ENCODE measurements around the gene ANAPC13. TPM values are rescaled to one million over a fixed set of nuclear protein-coding genes. Genes with fewer than 3 reads are reported as not detected.

Gene ANAPC13
- polyA plus RNA-seq, 1 donor from 2014 or later: 178 TPM

GRCh38 chr3:134464689-134465365, 21.0 kb downstream of the ANAPC13 start:
- Histone ChIP-seq H4K20me1 (ENCODE audit: insufficient read depth) (no peaks in the 10 kb centered on the region), H3K4me2 (ENCODE audit: low read length) (no peak overlapping the region), H3K9me3 (ENCODE audit: low read length) (no peaks in the 10 kb centered on the region), H3K27me3 (ENCODE audit: insufficient read depth, low read depth, low read length) (no peaks in the 10 kb centered on the region), H3K9me2 (ENCODE audit: insufficient read depth, low read length) (no peaks in the 10 kb centered on the region), H2AFZ (ENCODE audit: low read depth, low read length) (no peak overlapping the region), H3K4me3 (ENCODE audit: low read length) (no peak overlapping the region), H3F3A (ENCODE audit: insufficient read depth, low read length, poor library complexity, severe bottlenecking) (no peaks in the 10 kb centered on the region), H3K36me3 (ENCODE audit: insufficient read depth, low read length) (no peaks in the 10 kb centered on the region), H3K9ac (ENCODE audit: low read length) (no peak overlapping the region), H3K27ac (ENCODE audit: low read length) (no peak overlapping the region), H3K79me2 (replicated peaks; ENCODE audit: insufficient read depth, low read length) (no peaks in the 10 kb centered on the region)
- TF ChIP-seq MXI1 (conservative IDR thresholded peaks at IDR 0.05; ENCODE audit: poor library complexity, severe bottlenecking): no peak

- Histone ChIP-seq H2AFZ (ENCODE audit: low read depth, low read length) (no peak overlapping the region), H3K27me3 (ENCODE audit: insufficient read depth, low read depth, low read length) (no peaks in the 10 kb centered on the region), H3K36me3 (ENCODE audit: insufficient read depth, low read length) (no peaks in the 10 kb centered on the region), H3K4me2 (ENCODE audit: low read length) (no peak overlapping the region), H3F3A (ENCODE audit: insufficient read depth, low read length, poor library complexity, severe bottlenecking) (no peaks in the 10 kb centered on the region), H3K9me3 (ENCODE audit: low read length) (no peaks in the 10 kb centered on the region), H3K79me2 (replicated peaks; ENCODE audit: insufficient read depth, low read length) (no peaks in the 10 kb centered on the region), H4K20me1 (ENCODE audit: insufficient read depth) (no peaks in the 10 kb centered on the region), H3K4me3 (ENCODE audit: low read length) (no peak overlapping the region), H3K9ac (ENCODE audit: low read length) (no peak overlapping the region), H3K27ac (ENCODE audit: low read length) (no peak overlapping the region), H3K9me2 (ENCODE audit: insufficient read depth, low read length) (no peaks in the 10 kb centered on the region)
- TF ChIP-seq CTCF (IDR thresholded peaks at IDR 0.05; ENCODE audit: poor library complexity, severe bottlenecking): no peak
- no peak for TF ChIP-seq MXI1 (conservative IDR thresholded peaks at IDR 0.05; ENCODE audit: poor library complexity, severe bottlenecking)
- no peak for TF ChIP-seq RAD21 (conservative IDR thresholded peaks at IDR 0.05)
- TF ChIP-seq POLR2AphosphoS5 (IDR thresholded peaks at IDR 0.05): no peak
- TF ChIP-seq SMC3 (conservative IDR thresholded peaks at IDR 0.05; ENCODE audit: poor library complexity): no peak
- TF ChIP-seq REST (IDR thresholded peaks at IDR 0.05; ENCODE audit: borderline replicate concordance): no peak
- no peak for TF ChIP-seq EP300 (conservative IDR thresholded peaks at IDR 0.05; ENCODE audit: poor library complexity, severe bottlenecking)
- no peak for TF ChIP-seq TAF1 (IDR thresholded peaks at IDR 0.05; ENCODE audit: low read depth)
- no peak for TF ChIP-seq EZH2 (IDR thresholded peaks at IDR 0.05; ENCODE audit: borderline replicate concordance, insufficient read depth, low read length, poor library complexity, severe bottlenecking)
Observed at GRCh38 chr3:134464064-134464688, 21.6 kb downstream of the ANAPC13 start.

Data from neural cell (in vitro differentiated cells).